GDM1 (cell line): ENCODE measurements around the gene CYP2C19.
"Not testable (repeated sequence)": the region's sequence is repeated elsewhere in the genome, so short reads cannot be mapped to it uniquely, and the experiment has no call there.

Source experiments
- DNase-seq: peaks from one replicate; lab custom pipeline; 2025; lab: John Stamatoyannopoulos, UW

The CYP2C19 gene

GRCh38 chr10:94879214-94879613 is 116.7 kb downstream of the CYP2C19 start:
- no peak for DNase-seq

- DNase-seq = no peak
These were observed 126.6 kb downstream of the CYP2C19 start for GRCh38 chr10:94889123-94889522.

- DNase-seq = no peak
These were observed 128.0 kb downstream of the CYP2C19 start for GRCh38 chr10:94890264-94891022.

- not testable (repeated sequence) for DNase-seq
These were observed 135.9 kb downstream of the CYP2C19 start for GRCh38 chr10:94898414-94898813.

GRCh38 chr10:94902080-94902479 is 139.6 kb downstream of the CYP2C19 start:
- DNase-seq = no peak

GRCh38 chr10:94902570-94902969 is 140.1 kb downstream of the CYP2C19 start:
- no peak for DNase-seq
